ENCODE results near the gene RNU1-1. TPM values are rescaled to one million over a fixed set of nuclear protein-coding genes. Genes with fewer than 3 reads are reported as not detected.
"Not testable (repeated sequence)": the region's sequence is repeated elsewhere in the genome, so short reads cannot be mapped to it uniquely, and the experiment has no call there.

The RNU1-1 gene
- total RNA-seq, 1 donor from 2014 or later: 1,626 TPM

DNA sequence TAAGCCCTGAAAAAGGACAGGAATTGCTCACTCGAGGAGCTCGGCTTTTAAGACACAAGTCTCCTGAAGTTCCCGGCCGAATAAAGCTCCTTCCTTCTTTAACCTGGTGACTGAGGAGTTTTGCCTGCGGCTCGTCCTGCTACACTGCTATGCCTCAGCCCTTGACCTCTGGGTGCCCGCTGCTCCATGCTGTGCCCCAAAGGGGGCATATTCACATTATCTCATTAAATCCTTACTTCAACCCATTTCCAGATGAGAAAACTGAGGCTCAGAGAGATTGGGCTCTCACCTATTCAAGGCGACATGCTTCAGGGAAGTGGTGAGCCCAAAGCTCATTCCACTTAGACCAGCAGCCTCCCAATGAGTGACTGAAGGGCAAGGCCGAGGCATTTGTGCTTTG, 20.4 kb downstream of the RNU1-1 start:
- not testable (repeated sequence) for DNase-seq (ENCODE audit: low spot score)

DNA sequence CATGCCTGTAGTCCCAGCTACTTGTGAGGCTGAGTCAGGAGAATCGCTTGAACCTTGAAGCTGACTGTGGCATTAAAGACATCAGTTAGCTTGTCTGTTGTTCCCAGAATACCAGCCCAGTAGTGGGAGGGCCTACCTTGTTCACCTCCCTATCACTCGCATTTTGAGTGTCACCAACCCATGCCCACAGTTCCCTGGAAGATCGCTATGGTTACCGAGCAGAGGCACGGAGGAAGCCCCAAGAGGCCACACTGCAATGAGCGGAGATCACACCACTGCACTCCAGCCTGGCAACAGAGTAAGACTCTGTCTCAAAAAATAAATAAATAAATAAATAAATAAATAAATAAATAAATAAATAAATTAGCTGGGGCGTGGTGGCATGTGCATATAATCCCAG, 21.1 kb downstream of the RNU1-1 start:
- not testable (repeated sequence) for DNase-seq (ENCODE audit: low spot score)

DNA sequence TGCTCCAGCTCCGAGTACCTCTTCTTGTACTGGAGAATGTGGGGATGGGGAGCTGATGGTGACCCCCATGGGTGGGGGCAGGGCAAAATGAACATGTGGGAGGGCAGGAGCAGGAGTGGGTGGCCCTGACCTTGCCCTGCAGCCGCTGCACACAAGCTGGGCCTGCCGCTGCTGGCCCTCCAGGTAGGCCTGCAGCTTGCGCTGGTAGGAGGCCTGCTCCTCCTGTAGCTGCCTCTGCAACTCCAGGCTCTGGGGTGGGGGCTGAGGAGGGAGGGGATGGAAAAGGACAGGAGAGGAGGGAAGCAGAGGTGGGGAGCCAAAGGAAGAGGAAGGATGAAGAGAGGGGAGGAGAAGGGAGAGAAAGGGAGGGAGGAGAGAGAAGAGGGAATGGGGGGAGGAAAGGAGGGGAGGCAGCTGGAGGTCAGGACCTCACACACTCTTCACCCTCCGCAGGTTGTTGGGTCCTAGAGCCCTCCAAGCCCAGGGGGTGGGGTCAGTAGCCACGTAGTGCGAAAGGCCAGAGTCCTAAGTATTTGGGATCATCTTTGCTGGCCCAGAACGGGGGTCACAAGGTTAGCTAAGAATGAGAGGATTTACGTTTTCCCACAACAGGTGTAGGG, 22.9 kb downstream of the RNU1-1 start:
- no peak for DNase-seq (ENCODE audit: low spot score)

DNA sequence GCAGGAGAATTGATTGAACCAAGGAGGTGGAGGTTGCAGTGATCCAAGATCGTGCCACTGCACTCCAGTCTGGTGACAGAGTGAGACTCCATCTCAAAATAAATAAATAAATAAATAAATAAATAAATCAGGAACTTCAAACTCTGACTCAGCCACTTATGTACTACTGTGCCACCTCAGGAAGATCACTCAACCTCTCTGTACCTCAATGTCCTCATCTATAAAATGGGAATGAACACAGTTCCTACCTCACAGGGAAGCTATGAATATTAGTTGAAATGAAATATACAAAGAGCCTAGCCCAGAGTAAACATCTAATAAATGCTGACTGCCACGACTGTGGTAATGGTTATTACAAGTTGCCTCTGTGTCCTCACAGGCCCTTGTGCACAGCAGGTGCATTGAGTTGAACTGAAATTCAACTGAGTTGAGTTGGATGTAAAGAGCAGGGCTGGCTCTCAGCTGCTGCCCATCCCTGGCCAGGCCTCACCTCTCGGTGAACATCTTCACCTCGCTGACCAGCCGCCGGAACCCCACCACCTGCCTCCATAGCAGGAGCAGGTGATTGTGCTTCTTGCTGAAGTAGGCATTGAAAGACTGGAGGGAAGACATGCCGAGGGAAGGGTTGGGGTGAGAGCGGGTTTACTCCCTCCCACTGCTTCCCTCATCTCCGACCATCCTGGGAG, 24.7 kb downstream of the RNU1-1 start:
- DNase-seq (ENCODE audit: low spot score): not testable (repeated sequence)

DNA sequence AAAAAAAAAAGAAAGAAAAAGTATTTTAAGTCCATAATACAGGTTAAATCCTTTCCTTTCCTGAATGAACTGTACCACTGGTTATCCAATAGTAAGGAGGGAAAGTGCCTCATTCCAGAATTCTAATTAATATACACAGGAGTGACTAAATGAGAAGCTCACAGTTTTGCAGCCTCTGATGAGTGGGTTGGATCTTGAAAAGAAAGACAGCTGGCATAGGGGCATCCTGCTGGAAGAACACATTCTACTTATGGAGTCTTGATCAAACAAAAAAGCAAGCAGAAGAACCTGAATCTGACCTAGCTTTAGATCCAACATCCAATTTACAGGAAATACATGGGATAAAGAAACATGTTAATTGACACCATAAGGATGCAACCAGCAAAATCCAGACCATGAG, 27.1 kb downstream of the RNU1-1 start:
- DNase-seq (ENCODE audit: low spot score): not testable (repeated sequence)

DNA sequence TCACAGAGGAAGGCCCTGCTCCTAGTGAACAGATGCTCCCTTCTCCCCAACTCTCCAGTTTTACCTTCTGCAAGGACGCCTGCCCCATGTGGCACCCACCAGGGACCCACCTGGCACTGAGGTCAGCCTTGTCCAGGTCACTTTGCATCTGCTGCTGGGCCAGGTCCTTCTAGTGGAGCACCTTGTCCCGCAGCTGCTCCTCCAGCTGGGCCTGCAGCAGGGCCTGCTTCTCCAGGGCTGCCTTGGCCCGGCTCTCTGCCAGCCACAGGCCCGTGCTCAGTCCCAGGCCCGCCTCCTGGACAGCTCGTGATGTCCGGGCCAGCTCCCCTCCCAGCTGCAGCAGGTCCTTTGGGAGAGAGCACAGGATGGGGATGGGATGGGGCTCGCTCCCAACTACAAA, 27.8 kb downstream of the RNU1-1 start:
- DNase-seq (ENCODE audit: low spot score): not testable (repeated sequence)

DNA sequence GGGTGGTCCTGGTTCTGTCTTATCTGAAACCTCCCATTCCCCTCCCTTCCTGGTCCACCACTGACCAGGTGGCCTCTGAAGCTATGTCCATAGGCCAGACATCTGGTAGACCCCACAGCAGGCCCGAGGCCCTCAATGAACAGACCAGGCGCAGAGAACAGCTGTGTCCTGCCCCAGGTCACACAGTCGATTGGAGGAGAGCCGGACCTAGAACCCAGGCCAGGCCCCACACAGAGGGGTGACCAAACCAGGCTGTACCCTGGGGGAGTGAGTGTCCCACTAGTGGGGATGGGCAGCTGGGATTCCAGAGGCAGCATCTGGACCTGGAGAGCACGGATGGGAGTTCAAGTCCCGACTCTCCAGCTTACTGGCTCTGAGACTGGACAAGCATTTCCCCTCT, 29.2 kb downstream of the RNU1-1 start:
- DNase-seq (ENCODE audit: low spot score): no peak

DNA sequence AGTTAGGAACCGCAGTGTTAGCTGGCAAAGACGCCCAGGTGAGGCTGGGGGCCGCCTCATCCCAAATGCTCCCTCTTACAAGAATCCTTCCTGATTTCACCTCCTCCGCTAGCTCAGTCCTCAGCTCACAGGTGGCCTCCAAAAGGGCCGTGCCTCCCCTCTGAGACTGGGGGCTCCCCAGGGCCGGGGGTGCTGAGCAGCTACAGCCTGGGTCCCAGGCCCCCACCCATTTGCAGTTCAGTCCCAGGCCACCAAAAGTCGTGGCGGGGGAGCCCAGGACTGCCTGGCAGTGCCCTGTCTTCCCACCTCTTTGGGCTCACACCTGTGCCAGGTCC, 29.6 kb downstream of the RNU1-1 start:
- DNase-seq (ENCODE audit: low spot score): no peak

DNA sequence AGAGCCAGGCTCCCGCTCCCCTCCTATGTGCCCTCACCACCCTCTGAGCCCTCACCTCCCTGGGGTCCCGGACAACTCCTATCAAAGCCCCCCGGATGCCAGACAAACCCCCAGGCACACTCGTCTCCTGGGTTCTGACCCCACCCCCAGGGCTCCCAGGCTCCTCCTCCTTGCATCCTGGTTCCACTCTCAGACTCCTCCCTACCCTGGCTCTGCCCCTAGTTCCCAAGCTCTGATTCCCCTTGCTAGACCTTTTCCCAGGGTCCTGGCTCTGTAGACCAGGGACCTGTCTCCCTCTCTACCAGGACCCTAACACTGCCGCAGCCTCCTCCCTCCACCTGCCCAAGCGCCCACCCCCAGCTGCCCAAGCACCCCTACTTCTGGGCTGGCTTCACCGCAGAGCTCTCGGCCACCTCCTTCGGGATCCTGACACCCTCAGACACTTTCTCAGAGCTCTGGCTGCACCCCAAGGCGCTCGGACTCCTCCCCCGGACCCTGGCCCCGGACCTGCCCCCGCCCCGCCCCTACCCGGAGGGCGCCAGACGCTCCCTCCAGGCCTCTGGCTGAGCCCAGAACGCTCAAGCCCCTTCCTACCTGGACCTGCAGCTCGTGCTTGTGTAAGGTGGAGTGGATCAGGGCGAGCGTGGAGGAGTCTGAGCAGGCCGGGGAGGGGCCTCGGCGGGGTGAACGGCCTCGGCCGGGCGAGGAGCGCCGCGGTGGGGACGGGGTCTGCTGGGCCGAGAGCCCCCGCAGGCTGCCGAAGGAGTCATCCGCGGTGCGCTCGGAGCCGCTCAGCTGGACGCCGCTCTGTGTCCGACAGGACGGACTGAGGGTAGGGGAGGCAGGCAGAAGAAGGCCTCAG, 30.2 kb downstream of the RNU1-1 start:
- not testable (repeated sequence) for DNase-seq (ENCODE audit: low spot score)

DNA sequence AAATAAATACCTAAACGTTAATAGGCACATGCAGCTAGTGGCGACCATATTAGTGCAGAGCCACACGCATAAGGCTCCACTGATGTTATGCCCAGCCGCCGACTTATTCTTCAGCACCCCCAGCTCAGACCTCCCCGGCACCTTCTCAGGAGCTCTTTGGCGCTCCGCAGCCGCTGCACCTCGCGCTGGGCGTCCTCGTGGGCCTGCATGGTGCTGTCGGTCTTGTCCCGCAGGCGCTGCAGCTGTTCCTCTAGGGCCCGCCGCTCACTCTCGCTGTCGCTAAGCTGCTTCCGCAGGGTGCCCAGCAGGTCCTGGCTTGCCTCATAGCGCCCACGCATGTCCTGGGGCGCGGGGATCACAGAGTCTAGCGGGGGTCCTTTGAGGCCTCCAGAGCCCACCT, 30.9 kb downstream of the RNU1-1 start:
- DNase-seq (ENCODE audit: low spot score): not testable (repeated sequence)

DNA sequence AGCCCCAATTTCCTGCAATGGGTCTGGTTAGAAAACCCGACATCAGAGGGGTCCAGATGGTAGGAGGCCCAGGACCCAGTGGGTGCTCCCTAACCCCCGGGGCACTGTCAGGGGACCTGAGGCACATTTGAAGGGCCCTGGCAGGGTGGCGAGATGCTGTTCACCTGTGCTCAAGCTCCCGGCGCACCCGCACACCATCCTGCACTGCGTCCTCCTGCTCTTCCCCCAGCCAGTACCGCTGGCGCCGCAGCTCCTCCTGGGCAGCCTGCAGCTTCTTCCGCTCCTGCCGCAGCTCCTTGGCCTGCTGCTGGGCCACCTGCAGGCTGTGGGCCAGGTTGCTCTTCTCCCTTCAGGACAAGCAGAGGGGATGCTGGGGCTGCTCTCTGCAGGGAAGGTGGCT, 36.0 kb downstream of the RNU1-1 start:
- DNase-seq (ENCODE audit: low spot score): no peak

DNA sequence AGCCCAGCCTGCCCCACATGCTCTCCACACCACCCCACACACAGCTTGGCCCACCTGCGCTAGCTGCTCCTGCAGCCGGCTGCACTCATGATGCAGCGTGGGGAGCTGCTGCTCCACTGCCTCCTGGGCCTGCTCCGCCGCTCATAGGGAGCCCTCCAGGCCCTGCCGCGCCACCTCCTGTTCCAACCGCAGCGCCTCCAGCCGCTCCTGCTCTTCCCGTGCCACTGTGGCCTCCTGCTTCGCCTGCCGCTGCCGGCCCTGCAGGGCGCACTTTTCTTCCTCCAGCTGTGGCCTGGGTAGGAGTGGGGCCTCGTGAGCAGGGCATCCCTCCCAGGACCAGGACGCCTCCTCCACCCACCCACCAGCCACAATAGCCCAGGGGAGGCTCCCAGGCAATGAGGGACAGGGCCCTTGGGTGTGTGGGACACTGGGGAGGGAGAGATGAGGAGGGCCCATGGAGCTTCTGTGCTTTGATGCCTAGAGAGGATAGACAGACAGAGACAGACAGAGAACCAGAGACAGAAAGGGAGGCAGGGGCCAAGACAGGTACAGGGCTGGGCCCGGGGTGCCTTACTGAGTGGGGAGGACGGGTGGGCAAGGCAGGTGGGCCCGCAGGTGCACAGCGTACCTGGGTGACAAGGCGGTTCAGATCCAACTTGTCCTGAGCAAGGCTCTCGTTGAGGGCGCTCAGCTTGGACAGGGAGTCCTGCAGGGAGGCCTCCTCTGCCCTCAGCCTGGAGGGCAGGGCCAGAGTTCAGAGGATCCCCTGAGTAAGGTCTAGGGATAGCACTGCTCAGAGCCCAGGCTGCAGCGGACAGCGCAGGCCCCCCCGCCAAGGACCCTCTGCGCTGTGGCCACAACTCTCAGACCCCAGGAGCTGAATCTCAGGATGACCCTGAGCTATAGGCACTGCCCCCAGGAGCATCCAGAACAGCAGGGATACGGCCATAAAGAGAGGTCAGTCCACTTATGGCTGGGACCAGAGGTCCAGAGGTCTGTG, 38.0 kb downstream of the RNU1-1 start:
- DNase-seq (ENCODE audit: low spot score): not testable (repeated sequence)

DNA sequence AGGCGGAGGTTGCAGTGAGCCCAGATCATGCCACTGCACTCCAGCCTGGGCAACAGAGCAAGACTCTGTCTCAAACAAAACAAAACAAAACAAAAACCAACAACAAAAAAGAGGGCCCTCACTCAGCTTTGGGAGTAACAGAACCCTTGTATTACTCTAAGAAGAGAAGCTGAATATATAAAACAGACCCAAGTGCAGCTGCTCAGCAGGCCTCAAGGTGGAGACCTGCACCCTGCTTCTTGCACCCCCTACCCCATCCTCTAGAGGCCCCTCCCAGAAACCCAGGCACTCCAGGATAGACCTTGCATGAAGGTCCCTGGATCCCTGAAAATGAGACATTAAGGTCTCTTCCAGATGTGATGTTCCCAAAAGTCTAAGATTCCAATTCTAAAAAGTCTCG, 39.2 kb downstream of the RNU1-1 start:
- not testable (repeated sequence) for DNase-seq (ENCODE audit: low spot score)

DNA sequence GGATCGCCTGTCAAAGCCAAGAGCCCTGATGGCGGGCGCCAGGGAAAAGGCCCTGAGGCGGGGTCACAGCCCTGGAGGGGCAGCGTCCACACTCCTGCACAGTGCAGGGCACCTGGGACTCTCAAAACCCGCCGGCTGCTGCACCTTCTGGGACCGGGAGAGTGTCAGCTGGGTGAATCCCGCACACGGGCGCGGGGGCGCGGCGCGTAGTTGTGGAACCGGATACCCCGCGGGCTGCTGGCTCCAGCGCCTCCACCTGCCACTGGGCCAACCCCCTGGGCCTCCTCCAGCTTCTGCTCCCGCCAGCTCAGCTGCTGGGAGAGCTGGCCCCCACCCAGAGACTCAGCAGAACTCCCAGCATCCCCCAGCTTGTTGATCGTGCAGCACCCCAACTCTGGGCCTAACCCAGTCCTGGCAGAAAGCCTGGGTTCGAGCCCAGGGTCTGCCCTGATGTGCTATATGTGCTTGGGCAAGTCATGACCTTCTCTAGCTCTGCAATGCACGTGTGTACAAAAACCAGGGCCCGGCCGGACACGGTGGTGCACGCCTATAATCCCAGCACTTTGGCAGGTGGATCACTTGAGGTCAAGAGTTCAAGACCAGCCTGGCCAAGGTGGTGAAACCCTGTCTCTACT, 39.8 kb downstream of the RNU1-1 start:
- DNase-seq (ENCODE audit: low spot score): no peak

DNA sequence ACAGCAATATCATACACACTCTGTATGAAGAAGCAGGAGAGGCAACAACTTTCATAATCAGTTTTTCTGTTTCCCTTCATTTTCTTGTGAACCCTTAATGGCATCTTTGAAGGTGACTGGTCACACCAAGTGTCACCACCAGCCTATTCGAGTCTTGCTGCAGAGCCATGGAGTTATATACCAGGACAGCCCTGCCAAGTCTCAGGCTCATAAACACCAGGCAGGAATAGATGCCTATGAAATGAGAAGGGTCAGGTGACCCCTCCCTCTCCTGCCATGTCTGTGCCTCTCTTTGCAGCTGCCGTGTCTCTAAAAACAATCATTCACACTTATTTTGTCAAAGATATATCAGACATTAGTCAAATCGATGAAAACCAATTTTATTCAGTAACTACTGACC, 45.5 kb downstream of the RNU1-1 start:
- no peak for DNase-seq (ENCODE audit: low spot score)

DNA sequence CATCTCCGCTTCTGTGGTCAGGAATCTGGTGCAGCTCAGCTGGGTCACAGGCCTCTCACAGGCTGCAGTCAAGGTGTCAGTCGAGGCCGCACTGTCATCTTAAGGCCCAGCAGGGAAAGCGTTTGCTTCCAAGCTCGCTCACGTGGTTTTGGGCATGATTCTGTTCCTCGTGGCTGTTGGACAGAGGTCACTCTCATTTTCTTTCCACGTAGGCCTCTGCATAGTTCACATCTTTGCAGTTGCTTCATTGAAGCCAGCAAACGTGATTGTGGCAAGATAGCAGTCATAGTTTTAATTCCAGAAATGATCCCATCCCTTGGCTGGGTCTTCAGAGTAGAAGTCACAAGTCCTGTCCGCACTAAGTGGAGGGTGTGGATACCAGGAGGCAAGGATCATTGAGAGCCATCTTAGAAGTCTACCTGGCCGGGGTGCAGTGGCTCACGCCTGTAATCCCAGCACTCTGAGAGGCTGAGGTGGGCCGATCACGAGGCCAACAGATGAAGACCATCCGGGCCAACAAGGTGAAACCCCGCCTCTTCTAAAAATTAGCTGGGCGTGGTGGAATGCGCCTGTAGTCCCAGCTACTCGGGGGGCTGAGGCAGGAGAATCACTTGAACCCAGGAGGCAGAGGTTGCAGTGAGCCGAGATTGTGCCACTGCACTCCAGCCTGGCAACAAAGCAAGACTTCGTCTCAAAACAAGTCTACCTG, 49.0 kb downstream of the RNU1-1 start:
- no peak for DNase-seq (ENCODE audit: low spot score)
